ENCODE results near the gene RPS6KA6. TPM values are rescaled to one million over a fixed set of nuclear protein-coding genes. Genes with fewer than 3 reads are reported as not detected.

The RPS6KA6 gene
- total RNA-seq: 0.49 and 5.8 TPM in 2 replicates

GRCh38 chrX:84187533-84188319, at the start of gene RPS6KA6:
RPS6KA6 (minus strand) TSS chrX:84188199; CDS start chrX:84187899, 300 bp downstream.

All from cardiac ventricle fibroblast (primary cell).